A549 (cell line): ENCODE measurements around the gene KRT3. TPM values are rescaled to one million over a fixed set of nuclear protein-coding genes. Genes with fewer than 3 reads are reported as not detected.

Experiments
- ATAC-seq, 2 experiments: fragments of 200-7000 bp in 1 of 2; fragments of >200 bp in 1 of 2; cut with Nextera tagmentation in 1 of 2; cut with Tn5 transposase in 1 of 2; 3 replicates each; pipeline versions ENCODE4 v1.8.0 to v1.9.1; 2018 to 2020; ENCODE audit warnings: mild to moderate bottlenecking in 1 of 2, moderate library complexity in 1 of 2
- CTCF ChIA-PET: fragments of 300-600 bp; sonication (Branson Sonifier 250); formaldehyde crosslinking; extraction: SDS; loops from one replicate; lab custom pipeline; 2021; ENCODE audit warnings: antibody characterized with exemption, inconsistent platforms; lab: Yijun Ruan, JAX
- POLR2A ChIA-PET: fragments of 350-600 bp; formaldehyde crosslinking; extraction: SDS; loops from one replicate; lab custom pipeline; 2021; ENCODE audit warnings: antibody characterized with exemption, inconsistent platforms; lab: Yijun Ruan, JAX
- DNase-seq, 2 experiments: peaks; one replicate each; pipeline versions ENCODE4 v3.0.0 to v3.0.0-alpha.2; 2011 to 2016; ENCODE audit warnings: low read depth in 1 of 2, low spot score in 1 of 2
- FAIRE-seq: peaks from 2 replicates; lab custom pipeline; 2011; peaks lifted over from hg19 to GRCh38; lab: Jason Lieb, UNC
- H3K27ac ChIP-seq, 2 experiments: fragments of >200 bp; sonication (Bioruptor Twin); formaldehyde crosslinking; 3 replicates each; pipeline ENCODE4 v1.5.1; 2016 to 2017
- H3K4me1 ChIP-seq: fragments of >200 bp; sonication (Bioruptor Twin); formaldehyde crosslinking; 3 replicates; pipeline ENCODE4 v1.6.1; 2016
- H3K4me2 ChIP-seq: fragments of >200 bp; sonication (Bioruptor Twin); formaldehyde crosslinking; 3 replicates; pipeline ENCODE4 v1.6.1; 2016
- H3K4me3 ChIP-seq: fragments of >200 bp; sonication (Bioruptor Twin); formaldehyde crosslinking; 3 replicates; pipeline ENCODE4 v1.5.1; 2016
- H3K9me3 ChIP-seq: fragments of >200 bp; sonication (Bioruptor Twin); formaldehyde crosslinking; 3 replicates; pipeline ENCODE4 v1.6.1; 2016
- CBX2 ChIP-seq: fragments of 200-600 bp; sonication (generic); IDR thresholded peaks from 2 replicates; pipeline ENCODE4 v1.6.1; 2016; ENCODE audit warnings: low read depth, mild to moderate bottlenecking, borderline replicate concordance
- CHD2 ChIP-seq: fragments of 150-350 bp; IDR thresholded peaks from 2 replicates; pipeline ENCODE4 v1.6.1; 2014; ENCODE audit warnings: low read length; ENCODE audit not compliant: partially characterized antibody
- CHD4 ChIP-seq: fragments of 200-600 bp; sonication (generic); IDR thresholded peaks from 2 replicates; pipeline ENCODE4 v1.6.1; 2016; ENCODE audit warnings: antibody characterized with exemption, mild to moderate bottlenecking, borderline replicate concordance
- EP300 ChIP-seq, 2 experiments: fragments of >200 bp; sonication (Bioruptor Twin); formaldehyde crosslinking; IDR thresholded peaks; 2 replicates in 1 of 2; 3 replicates in 1 of 2; pipeline ENCODE4 v1.6.1; 2016 to 2017
- FOSB ChIP-seq: fragments of 250-450 bp; sonication (Bioruptor Pico); IDR thresholded peaks from 2 replicates; pipeline ENCODE4 v1.5.0; 2020; ENCODE audit warnings: mild to moderate bottlenecking, moderate library complexity
- HDAC2 ChIP-seq: fragments of 200-600 bp; sonication (generic); IDR thresholded peaks from 2 replicates; pipeline ENCODE4 v1.6.1; 2016
- HOXB5 ChIP-seq: fragments of 250-450 bp; sonication (Bioruptor Pico); IDR thresholded peaks from 2 replicates; pipeline ENCODE4 v1.5.0; 2020; ENCODE audit warnings: mild to moderate bottlenecking, moderate library complexity
- JUN ChIP-seq, 2 experiments: fragments of >200 bp; sonication (Bioruptor Twin); formaldehyde crosslinking; IDR thresholded peaks; 2 replicates in 1 of 2; 3 replicates in 1 of 2; pipeline ENCODE4 v1.6.1; 2016 to 2017
- KDM1A ChIP-seq: fragments of 200-600 bp; sonication (generic); IDR thresholded peaks from 2 replicates; pipeline ENCODE4 v1.6.1; 2016; ENCODE audit warnings: low read depth, mild to moderate bottlenecking
- PHF8 ChIP-seq: fragments of 200-600 bp; sonication (generic); IDR thresholded peaks from 2 replicates; pipeline ENCODE4 v1.6.1; 2016; ENCODE audit warnings: low read depth, mild to moderate bottlenecking, antibody characterized with exemption, moderate library complexity, borderline replicate concordance
- RARB ChIP-seq: fragments of 250-450 bp; sonication (Bioruptor Pico); IDR thresholded peaks from 2 replicates; pipeline ENCODE4 v1.8.0; 2021; ENCODE audit warnings: mild to moderate bottlenecking, moderate library complexity
- SMC3 ChIP-seq: fragments of >200 bp; sonication (Bioruptor Twin); formaldehyde crosslinking; IDR thresholded peaks from 3 replicates; pipeline ENCODE4 v1.6.1; 2018; ENCODE audit warnings: inconsistent platforms
- SREBF2 ChIP-seq: fragments of 450-650 bp; IDR thresholded peaks from 2 replicates; pipeline ENCODE4 v1.6.1; 2014; ENCODE audit warnings: mild to moderate bottlenecking, moderate library complexity
- TP53 ChIP-seq: fragments of 250-450 bp; sonication (Bioruptor Pico); IDR thresholded peaks from 2 replicates; pipeline ENCODE4 v1.5.0; 2021; ENCODE audit warnings: mild to moderate bottlenecking, moderate library complexity
- ZC3H11A ChIP-seq: fragments of 450-650 bp; IDR thresholded peaks from 2 replicates; pipeline ENCODE4 v1.6.1; 2014; ENCODE audit warnings: antibody characterized with exemption, mild to moderate bottlenecking
- ZFP36 ChIP-seq: fragments of 450-650 bp; IDR thresholded peaks from 2 replicates; pipeline ENCODE4 v1.6.1; 2014; ENCODE audit warnings: borderline replicate concordance; ENCODE audit not compliant: partially characterized antibody
- WGBS: methylation state at CpG from one replicate; pipeline ENCODE4 v1.1.6; 2017; ENCODE audit errors: missing lambda C conversion rate; 5-methylcytosine and 5-hydroxymethylcytosine counted together
- polyA plus RNA-seq, 4 experiments: library from polyadenylated mRNA; depleted of rRNA in 3 of 4; stranded (reverse); fragments of >200 nt; fragmentation: RNase III in 1 of 4; extraction: RNeasy Plus Mini Kit Qiagen cat#74134 plus additional on column Dnase treatment in 1 of 4; gene quantifications; 2 replicates in 3 of 4; 3 replicates in 1 of 4; pipeline ENCODE4 v1.2.3, GENCODE V29; 2011 to 2017
- TF ChIP-seq, protein P1 (sequence below): fragments of >200 bp; sonication (Bioruptor Twin); formaldehyde crosslinking; IDR thresholded peaks from 3 replicates; pipeline ENCODE4 v1.5.1; 2016
- TF ChIP-seq, protein P2 (sequence below): fragments of 250-450 bp; sonication (Bioruptor Pico); IDR thresholded peaks from 2 replicates; pipeline ENCODE4 v1.5.0; 2020; ENCODE audit warnings: low read depth, mild to moderate bottlenecking, moderate library complexity
- TF ChIP-seq, protein P3 (sequence below): fragments of 250-450 bp; sonication (Bioruptor Pico); IDR thresholded peaks from 2 replicates; pipeline ENCODE4 v1.5.0; 2021; ENCODE audit warnings: mild to moderate bottlenecking, moderate library complexity, borderline replicate concordance
- TF ChIP-seq, protein P4 (sequence below): fragments of >200 bp; sonication (Bioruptor Twin); formaldehyde crosslinking; IDR thresholded peaks from 3 replicates; pipeline ENCODE4 v1.6.1; 2016
- TF ChIP-seq, protein P5 (sequence below): IDR thresholded peaks from 2 replicates; pipeline ENCODE4 v1.6.1; 2012; ENCODE audit warnings: low read depth, borderline replicate concordance

The KRT3 gene
- polyA plus RNA-seq, 2 of the 4 experiments (the other 2 are of a cell fraction): 0.04 to 0.06 TPM

DNA sequence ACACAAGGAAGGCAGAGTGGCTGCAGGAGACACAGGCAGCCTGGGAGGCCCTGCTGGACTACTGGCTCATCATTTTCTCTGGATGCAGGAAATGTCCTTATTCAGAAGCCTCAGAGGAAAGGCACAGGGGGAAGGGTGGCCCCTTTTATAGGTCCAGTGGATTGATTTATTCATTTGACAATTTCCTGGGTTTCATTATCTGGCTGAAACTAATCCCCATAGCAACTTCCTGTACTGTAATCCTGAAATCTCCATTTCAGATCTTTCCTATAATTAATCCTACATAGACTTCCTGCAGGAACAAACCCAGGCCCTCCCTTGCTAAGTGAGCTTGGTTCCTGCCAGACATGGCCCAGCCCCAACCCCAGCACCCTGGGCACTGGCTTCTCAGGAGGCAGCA lies 41.8 kb downstream of the KRT3 start:
- ATAC-seq: no peak
- FAIRE-seq: no peak
- Histone ChIP-seq H3K27ac (no peak overlapping the region), H3K4me3 (no peak overlapping the region), H3K4me2 (no peak overlapping the region), H3K4me1 (no peaks in the 10 kb centered on the region), H3K9me3 (no peaks in the 10 kb centered on the region)
- POLR2A ChIA-PET: no interaction called here
- CTCF ChIA-PET: no interaction called here
- no peak for DNase-seq
- TF ChIP-seq JUN (IDR thresholded peaks at IDR 0.05): no peak
- TF ChIP-seq TP53: no peak

DNA sequence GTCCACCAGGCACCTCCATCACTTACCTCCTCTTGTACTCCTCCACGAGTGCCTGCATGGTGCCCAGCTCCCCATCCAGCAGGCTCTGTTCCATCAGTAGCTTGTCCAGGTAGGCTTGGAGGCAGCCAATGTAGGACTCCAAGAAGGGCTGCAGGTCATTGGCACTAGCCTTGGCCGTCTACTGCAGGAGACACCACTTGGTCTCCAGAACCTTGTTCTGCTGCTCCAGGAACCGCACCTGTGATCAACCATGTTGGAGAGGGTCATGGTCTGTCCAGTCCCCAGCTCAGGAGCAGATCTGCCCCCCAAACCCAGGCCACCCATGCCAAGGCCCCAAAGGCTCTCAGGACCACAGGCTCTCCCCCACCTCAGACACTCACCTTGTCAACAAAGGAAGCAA lies 42.6 kb downstream of the KRT3 start:
- ATAC-seq: no peak
- no peak for FAIRE-seq
- 45% methylated on average over 3 of the region's 3 CpGs for WGBS

DNA sequence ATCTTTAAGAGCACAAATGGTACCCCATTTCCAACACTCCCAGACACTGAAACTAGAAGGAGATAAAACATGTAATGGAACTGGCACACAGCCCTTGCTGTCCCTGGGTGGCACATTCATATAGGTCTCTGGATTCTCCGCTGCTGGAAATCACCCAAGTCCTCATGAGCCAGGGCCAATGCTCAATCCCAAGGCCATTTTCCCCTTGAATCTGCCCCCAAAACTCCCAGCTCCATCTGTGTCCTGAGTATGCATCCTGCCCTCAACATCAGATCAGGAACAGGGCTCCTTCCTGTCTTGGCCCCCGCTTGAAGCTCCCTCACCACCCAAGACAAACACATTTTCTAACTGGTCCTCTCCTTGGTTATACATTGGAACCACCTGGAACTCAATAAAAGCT lies 43.4 kb downstream of the KRT3 start:
- POLR2A ChIA-PET: no interaction called here
- CTCF ChIA-PET: interaction anchor here (0.8 to 1.3 kb wide), 3 partner anchors 20 to 113 kb away, joined by 3 to 4 read pairs (median 3); no protein-coding TSS in a partner anchor
- 49% methylated on average over 2 of the region's 2 CpGs for WGBS
- TF ChIP-seq CHD2 (no peak), PHF8 (no peak), ZFP36 (no peak), CHD4 (no peak), HDAC2 (no peak)
- TF ChIP-seq, protein P1, sequence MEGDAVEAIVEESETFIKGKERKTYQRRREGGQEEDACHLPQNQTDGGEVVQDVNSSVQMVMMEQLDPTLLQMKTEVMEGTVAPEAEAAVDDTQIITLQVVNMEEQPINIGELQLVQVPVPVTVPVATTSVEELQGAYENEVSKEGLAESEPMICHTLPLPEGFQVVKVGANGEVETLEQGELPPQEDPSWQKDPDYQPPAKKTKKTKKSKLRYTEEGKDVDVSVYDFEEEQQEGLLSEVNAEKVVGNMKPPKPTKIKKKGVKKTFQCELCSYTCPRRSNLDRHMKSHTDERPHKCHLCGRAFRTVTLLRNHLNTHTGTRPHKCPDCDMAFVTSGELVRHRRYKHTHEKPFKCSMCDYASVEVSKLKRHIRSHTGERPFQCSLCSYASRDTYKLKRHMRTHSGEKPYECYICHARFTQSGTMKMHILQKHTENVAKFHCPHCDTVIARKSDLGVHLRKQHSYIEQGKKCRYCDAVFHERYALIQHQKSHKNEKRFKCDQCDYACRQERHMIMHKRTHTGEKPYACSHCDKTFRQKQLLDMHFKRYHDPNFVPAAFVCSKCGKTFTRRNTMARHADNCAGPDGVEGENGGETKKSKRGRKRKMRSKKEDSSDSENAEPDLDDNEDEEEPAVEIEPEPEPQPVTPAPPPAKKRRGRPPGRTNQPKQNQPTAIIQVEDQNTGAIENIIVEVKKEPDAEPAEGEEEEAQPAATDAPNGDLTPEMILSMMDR: no peak
- TF ChIP-seq, protein P2, sequence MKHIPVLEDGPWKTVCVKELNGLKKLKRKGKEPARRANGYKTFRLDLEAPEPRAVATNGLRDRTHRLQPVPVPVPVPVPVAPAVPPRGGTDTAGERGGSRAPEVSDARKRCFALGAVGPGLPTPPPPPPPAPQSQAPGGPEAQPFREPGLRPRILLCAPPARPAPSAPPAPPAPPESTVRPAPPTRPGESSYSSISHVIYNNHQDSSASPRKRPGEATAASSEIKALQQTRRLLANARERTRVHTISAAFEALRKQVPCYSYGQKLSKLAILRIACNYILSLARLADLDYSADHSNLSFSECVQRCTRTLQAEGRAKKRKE (CRISPR knock-in tag): no peak
- TF ChIP-seq, protein P3, sequence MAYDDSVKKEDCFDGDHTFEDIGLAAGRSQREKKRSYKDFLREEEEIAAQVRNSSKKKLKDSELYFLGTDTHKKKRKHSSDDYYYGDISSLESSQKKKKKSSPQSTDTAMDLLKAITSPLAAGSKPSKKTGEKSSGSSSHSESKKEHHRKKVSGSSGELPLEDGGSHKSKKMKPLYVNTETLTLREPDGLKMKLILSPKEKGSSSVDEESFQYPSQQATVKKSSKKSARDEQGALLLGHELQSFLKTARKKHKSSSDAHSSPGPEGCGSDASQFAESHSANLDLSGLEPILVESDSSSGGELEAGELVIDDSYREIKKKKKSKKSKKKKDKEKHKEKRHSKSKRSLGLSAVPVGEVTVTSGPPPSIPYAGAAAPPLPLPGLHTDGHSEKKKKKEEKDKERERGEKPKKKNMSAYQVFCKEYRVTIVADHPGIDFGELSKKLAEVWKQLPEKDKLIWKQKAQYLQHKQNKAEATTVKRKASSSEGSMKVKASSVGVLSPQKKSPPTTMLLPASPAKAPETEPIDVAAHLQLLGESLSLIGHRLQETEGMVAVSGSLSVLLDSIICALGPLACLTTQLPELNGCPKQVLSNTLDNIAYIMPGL (CRISPR knock-in tag): no peak
- Histone ChIP-seq H3K4me1 (no peaks in the 10 kb centered on the region), H3K9me3 (no peaks in the 10 kb centered on the region), H3K4me3 (no peak overlapping the region), H3K27ac (no peak overlapping the region), H3K4me2 (no peak overlapping the region)
- no peak for ATAC-seq
- DNase-seq: no peak
- no peak for FAIRE-seq

More for the DNA sequence above, 42.6 kb downstream of the KRT3 start:
- H3K27ac ChIP-seq: no peak overlapping the region
- no peak overlapping the region for H3K4me2 ChIP-seq
- H3K4me3 ChIP-seq: no peak overlapping the region
- POLR2A ChIA-PET: no interaction called here
- CTCF ChIA-PET: interaction anchor here (0.8 to 1.3 kb wide), 2 partner anchors 19 to 112 kb away, joined by 3 to 4 read pairs; no protein-coding TSS in a partner anchor
- H3K4me1 ChIP-seq: no peaks in the 10 kb centered on the region
- no peaks in the 10 kb centered on the region for H3K9me3 ChIP-seq
- TF ChIP-seq RARB (no peak), HOXB5 (CRISPR knock-in tag) (no peak), SMC3 (no peak), ZC3H11A (no peak), CBX2 (no peak), KDM1A (no peak), FOSB (CRISPR knock-in tag) (no peak), SREBF2 (no peak), EP300 (IDR thresholded peaks at IDR 0.05) (no peak)
- TF ChIP-seq, protein P1: no peak
- TF ChIP-seq, protein P4, sequence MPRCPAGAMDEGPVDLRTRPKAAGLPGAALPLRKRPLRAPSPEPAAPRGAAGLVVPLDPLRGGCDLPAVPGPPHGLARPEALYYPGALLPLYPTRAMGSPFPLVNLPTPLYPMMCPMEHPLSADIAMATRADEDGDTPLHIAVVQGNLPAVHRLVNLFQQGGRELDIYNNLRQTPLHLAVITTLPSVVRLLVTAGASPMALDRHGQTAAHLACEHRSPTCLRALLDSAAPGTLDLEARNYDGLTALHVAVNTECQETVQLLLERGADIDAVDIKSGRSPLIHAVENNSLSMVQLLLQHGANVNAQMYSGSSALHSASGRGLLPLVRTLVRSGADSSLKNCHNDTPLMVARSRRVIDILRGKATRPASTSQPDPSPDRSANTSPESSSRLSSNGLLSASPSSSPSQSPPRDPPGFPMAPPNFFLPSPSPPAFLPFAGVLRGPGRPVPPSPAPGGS: no peak
- TF ChIP-seq, protein P5, sequence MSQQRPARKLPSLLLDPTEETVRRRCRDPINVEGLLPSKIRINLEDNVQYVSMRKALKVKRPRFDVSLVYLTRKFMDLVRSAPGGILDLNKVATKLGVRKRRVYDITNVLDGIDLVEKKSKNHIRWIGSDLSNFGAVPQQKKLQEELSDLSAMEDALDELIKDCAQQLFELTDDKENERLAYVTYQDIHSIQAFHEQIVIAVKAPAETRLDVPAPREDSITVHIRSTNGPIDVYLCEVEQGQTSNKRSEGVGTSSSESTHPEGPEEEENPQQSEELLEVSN: no peak
- TF ChIP-seq, protein P2 (CRISPR knock-in tag): no peak
- DNase-seq: no peak
